PC-9 (cell line): ENCODE results near the gene NAT10.

Experiments
- CTCF ChIP-seq: fragments of 200-600 bp; sonication (generic); conservative IDR thresholded peaks from 2 replicates; pipeline ENCODE4 v1.6.1; 2017; ENCODE audit warnings: mixed run types, antibody characterized with exemption, mild to moderate bottlenecking, moderate library complexity
- EZH2 ChIP-seq: fragments of 200-600 bp; sonication (generic); IDR thresholded peaks from 2 replicates; pipeline ENCODE4 v1.8.0; 2017; ENCODE audit warnings: antibody characterized with exemption, low read depth

DNA sequence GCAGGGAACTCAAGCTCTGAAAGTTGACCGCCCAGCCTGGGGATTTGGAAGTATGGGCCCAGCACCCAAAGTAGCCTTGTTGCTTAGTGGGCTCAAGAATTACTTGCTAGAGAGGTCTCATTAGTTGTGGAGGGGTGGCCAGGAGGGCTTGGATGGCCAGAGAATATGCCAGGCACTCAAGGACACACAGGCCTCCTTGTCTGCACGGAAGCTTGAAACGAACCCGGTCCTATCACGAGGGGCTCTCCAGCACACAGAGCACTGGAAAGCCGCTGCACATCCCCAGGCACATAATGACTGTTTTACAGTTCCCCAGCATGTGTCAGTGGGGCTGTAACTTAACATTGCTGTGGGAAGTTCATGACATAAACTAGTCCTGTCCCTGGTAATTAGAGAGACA, 55.9 kb downstream of the NAT10 start:
- no peak for TF ChIP-seq CTCF
- no peak for TF ChIP-seq EZH2
